Neural progenitor cell (in vitro differentiated cells): ENCODE results near the gene WWC1.

Source experiments
- EZH2 ChIP-seq: fragments of 200-600 bp; sonication (generic); IDR thresholded peaks from 2 replicates; pipeline ENCODE4 v1.6.1; 2017; ENCODE audit warnings: antibody characterized with exemption, mild to moderate bottlenecking, moderate library complexity
- EZH2phosphoT487 ChIP-seq: fragments of 200-600 bp; sonication (generic); IDR thresholded peaks from 2 replicates; pipeline ENCODE4 v1.6.1; 2017; ENCODE audit warnings: antibody characterized with exemption
- TF ChIP-seq, protein P1 (sequence below): fragments of 200-600 bp; sonication (generic); IDR thresholded peaks from 2 replicates; pipeline ENCODE4 v1.5.1; 2017; ENCODE audit warnings: antibody characterized with exemption, mild to moderate bottlenecking

DNA sequence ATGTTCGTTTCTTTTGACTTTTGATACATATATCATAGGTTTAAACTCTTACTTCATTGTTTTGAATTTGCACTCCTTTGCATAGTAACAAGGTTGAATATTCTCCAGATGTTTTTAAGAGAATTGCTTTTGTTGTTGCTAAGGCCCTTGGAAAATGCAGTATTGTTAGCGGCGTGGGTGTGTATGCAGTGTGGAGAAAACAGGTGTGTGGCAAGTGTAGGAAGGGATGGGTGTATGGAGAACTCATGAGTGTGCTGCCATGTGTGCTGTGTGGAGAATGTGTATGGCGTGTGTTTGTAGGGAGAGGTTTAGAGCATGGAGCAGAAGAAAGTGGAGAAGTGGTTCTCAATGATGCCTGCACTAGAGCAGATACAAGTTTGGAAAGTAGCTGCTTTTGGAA, 87.3 kb downstream of the WWC1 start:
- TF ChIP-seq, protein P1, sequence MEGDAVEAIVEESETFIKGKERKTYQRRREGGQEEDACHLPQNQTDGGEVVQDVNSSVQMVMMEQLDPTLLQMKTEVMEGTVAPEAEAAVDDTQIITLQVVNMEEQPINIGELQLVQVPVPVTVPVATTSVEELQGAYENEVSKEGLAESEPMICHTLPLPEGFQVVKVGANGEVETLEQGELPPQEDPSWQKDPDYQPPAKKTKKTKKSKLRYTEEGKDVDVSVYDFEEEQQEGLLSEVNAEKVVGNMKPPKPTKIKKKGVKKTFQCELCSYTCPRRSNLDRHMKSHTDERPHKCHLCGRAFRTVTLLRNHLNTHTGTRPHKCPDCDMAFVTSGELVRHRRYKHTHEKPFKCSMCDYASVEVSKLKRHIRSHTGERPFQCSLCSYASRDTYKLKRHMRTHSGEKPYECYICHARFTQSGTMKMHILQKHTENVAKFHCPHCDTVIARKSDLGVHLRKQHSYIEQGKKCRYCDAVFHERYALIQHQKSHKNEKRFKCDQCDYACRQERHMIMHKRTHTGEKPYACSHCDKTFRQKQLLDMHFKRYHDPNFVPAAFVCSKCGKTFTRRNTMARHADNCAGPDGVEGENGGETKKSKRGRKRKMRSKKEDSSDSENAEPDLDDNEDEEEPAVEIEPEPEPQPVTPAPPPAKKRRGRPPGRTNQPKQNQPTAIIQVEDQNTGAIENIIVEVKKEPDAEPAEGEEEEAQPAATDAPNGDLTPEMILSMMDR: no peak
- TF ChIP-seq EZH2: no peak
- TF ChIP-seq EZH2phosphoT487: no peak
